IMR-90 (cell line): ENCODE results near the gene PXT1. TPM values are rescaled to one million over a fixed set of nuclear protein-coding genes. Genes with fewer than 3 reads are reported as not detected.

Experiments
- ATAC-seq: fragments of 200-7000 bp; cut with Tn5 transposase; 2 replicates; pipeline ENCODE4 v1.9.1; 2020; ENCODE audit warnings: low read depth, mild to moderate bottlenecking, moderate library complexity
- BruUV-seq: library from RNA; stranded (reverse); fragments of 400-500 nt; replicated peaks from 2 replicates; lab custom pipeline; 2021; lab: Mats Ljungman, UMichigan
- CTCF ChIA-PET: fragments of 300-600 bp; formaldehyde crosslinking; extraction: SDS; loops from one replicate; lab custom pipeline; 2021; ENCODE audit warnings: antibody characterized with exemption; lab: Yijun Ruan, JAX
- POLR2A ChIA-PET: fragments of 300-600 bp; sonication (Branson Sonifier 250); formaldehyde crosslinking; loops from one replicate; lab custom pipeline; 2022; ENCODE audit warnings: antibody characterized with exemption; ENCODE audit not compliant: unreplicated experiment; lab: Charles Lee
- DNase-seq: peaks from one replicate; pipeline ENCODE4 v3.0.0; 2013
- H2AFZ ChIP-seq: replicated peaks from 2 replicates; pipeline ENCODE3; 2013; ENCODE audit warnings: low read length, mild to moderate bottlenecking; ENCODE audit not compliant: poor library complexity
- H2AK5ac ChIP-seq: 2 replicates; pipeline ENCODE4 v1.6.1; 2013; ENCODE audit warnings: low read depth, low read length, inconsistent platforms
- H2AK9ac ChIP-seq: replicated peaks from 2 replicates; pipeline ENCODE3; 2013; ENCODE audit warnings: mild to moderate bottlenecking, low read depth, low read length, moderate library complexity; ENCODE audit not compliant: poor library complexity
- H2BK120ac ChIP-seq: 2 replicates; pipeline ENCODE4 v1.6.1; 2013; ENCODE audit warnings: low read depth, low read length, inconsistent platforms
- H2BK15ac ChIP-seq: 3 replicates; pipeline ENCODE4 v1.6.1; 2013; ENCODE audit warnings: low read depth, low read length, inconsistent platforms
- H2BK20ac ChIP-seq: 2 replicates; pipeline ENCODE4 v1.6.1; 2013; ENCODE audit warnings: low read depth, mild to moderate bottlenecking, inconsistent platforms, low read length, moderate library complexity
- H2BK5ac ChIP-seq: 2 replicates; pipeline ENCODE4 v1.6.1; 2013; ENCODE audit warnings: mild to moderate bottlenecking, low read depth, low read length, inconsistent platforms; ENCODE audit not compliant: poor library complexity, severe bottlenecking
- H3K14ac ChIP-seq: replicated peaks from 2 replicates; pipeline ENCODE4 v1.6.1; 2013; ENCODE audit warnings: low read depth, low read length, inconsistent platforms
- H3K18ac ChIP-seq: 2 replicates; pipeline ENCODE4 v1.6.1; 2013; ENCODE audit warnings: low read depth, low read length, control low read depth
- H3K23ac ChIP-seq: 2 replicates; pipeline ENCODE4 v1.6.1; 2013; ENCODE audit warnings: low read depth, low read length, inconsistent platforms
- H3K27ac ChIP-seq: 2 replicates; pipeline ENCODE4 v1.5.1; 2013; ENCODE audit warnings: mild to moderate bottlenecking, control low read depth, low read length; ENCODE audit not compliant: insufficient read depth
- H3K27me3 ChIP-seq: 2 replicates; pipeline ENCODE4 v1.6.1; 2013; ENCODE audit warnings: low read length; ENCODE audit not compliant: control insufficient read depth, insufficient read depth
- H3K36me3 ChIP-seq: 2 replicates; pipeline ENCODE4 v1.6.1; 2013; ENCODE audit warnings: low read length, mixed read lengths; ENCODE audit not compliant: control insufficient read depth, insufficient read depth
- H3K4ac ChIP-seq: 2 replicates; pipeline ENCODE4 v1.6.1; 2013; ENCODE audit warnings: low read depth, low read length, inconsistent platforms
- H3K4me1 ChIP-seq: 2 replicates; pipeline ENCODE4 v1.6.1; 2013; ENCODE audit warnings: low read length, mixed read lengths; ENCODE audit not compliant: control insufficient read depth, insufficient read depth
- H3K4me2 ChIP-seq: 2 replicates; pipeline ENCODE4 v1.6.1; 2013; ENCODE audit warnings: low read depth, mild to moderate bottlenecking, control low read depth, low read length, moderate library complexity
- H3K4me3 ChIP-seq: 2 replicates; pipeline ENCODE4 v1.5.1; 2013; ENCODE audit warnings: low read depth, mild to moderate bottlenecking, control low read depth, low read length, moderate library complexity; ENCODE audit not compliant: insufficient read depth
- H3K56ac ChIP-seq: 2 replicates; pipeline ENCODE4 v1.6.1; 2013; ENCODE audit warnings: low read length, inconsistent platforms; ENCODE audit not compliant: insufficient read depth; ENCODE audit errors: extremely low read depth
- H3K79me1 ChIP-seq, 2 experiments: 2 replicates each; pipeline ENCODE4 v1.6.1; 2013; ENCODE audit warnings: low read length in 2 of 2, inconsistent platforms in 1 of 2, low read depth in 1 of 2
- H3K9ac ChIP-seq: 2 replicates; pipeline ENCODE4 v1.6.1; 2013; ENCODE audit warnings: low read depth, low read length, control low read depth
- H3K9me1 ChIP-seq: 2 replicates; pipeline ENCODE4 v1.6.1; 2013; ENCODE audit warnings: low read length, inconsistent platforms; ENCODE audit not compliant: insufficient read depth
- H3K9me3 ChIP-seq: 2 replicates; pipeline ENCODE4 v1.6.1; 2013; ENCODE audit warnings: low read length; ENCODE audit not compliant: control insufficient read depth, insufficient read depth
- H4K20me1 ChIP-seq: 2 replicates; pipeline ENCODE4 v1.6.1; 2013; ENCODE audit warnings: low read length, inconsistent platforms; ENCODE audit not compliant: insufficient read depth
- H4K5ac ChIP-seq: 2 replicates; pipeline ENCODE4 v1.6.1; 2013; ENCODE audit warnings: mild to moderate bottlenecking, low read depth, low read length, control low read depth
- H4K8ac ChIP-seq, 2 experiments: 2 replicates each; pipeline ENCODE4 v1.6.1; 2013; ENCODE audit warnings: low read depth in 2 of 2, low read length in 2 of 2, control low read depth in 1 of 2, inconsistent platforms in 1 of 2
- H4K91ac ChIP-seq: 2 replicates; pipeline ENCODE4 v1.6.1; 2013; ENCODE audit warnings: low read depth, low read length, inconsistent platforms; ENCODE audit not compliant: insufficient read depth
- MAFK ChIP-seq: IDR thresholded peaks from 2 replicates; pipeline ENCODE4 v1.6.1; 2012; ENCODE audit warnings: low read depth, low read length, improper control_type of control experiment
- dilution Hi-C: fragments of 300-500 bp; cut with HindIII; formaldehyde crosslinking; loops from one replicate; pipeline ENCODE4 v1.14.3; 2018; ENCODE audit warnings: low sequenced_read_pairs; ENCODE audit not compliant: unreplicated experiment
- in situ Hi-C: fragments of 300-500 bp; cut with MboI; formaldehyde crosslinking; loops from 3 replicates; pipeline ENCODE4 v1.14.3; 2019; ENCODE audit warnings: low sequenced_read_pairs, inconsistent platforms, mixed read lengths
- intact Hi-C: fragments of 100-400 bp; cut with micrococcal nuclease; formaldehyde crosslinking; loops from 2 replicates; pipeline ENCODE4 v1.10.0; 2022
- polyA plus RNA-seq, 3 experiments: library from polyadenylated mRNA; depleted of rRNA; stranded (reverse); fragments of >200 nt; gene quantifications; 2 replicates each; pipeline ENCODE4 v1.2.3, GENCODE V29; 2012; ENCODE audit warnings: low replicate concordance in 1 of 3
- total RNA-seq: library from RNA; depleted of rRNA; stranded (reverse); fragments of >200 nt; gene quantifications from 2 replicates; pipeline ENCODE4 v1.2.3, GENCODE V29; 2012

The PXT1 gene
- total and polyA plus RNA-seq, 2 of the 4 experiments (the other 2 are of a cell fraction): not detected

DNA sequence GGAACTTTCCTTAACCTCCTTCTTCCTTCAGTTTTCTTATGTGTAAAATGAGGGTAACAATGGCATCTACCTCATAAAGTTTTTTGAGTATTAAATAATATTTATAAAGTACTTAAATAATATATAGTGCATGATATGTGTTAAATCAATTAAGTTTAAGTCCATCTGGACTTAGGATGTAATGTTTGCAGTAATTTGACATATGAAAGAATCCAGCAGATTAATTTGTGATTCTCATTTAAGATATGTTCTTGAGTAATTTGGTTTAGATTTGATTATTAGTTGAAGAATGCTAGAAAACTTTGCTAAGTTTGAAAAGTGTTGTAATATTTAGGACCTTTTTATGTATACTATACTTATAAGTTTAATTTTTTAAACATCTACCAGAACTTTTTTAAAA is 18.3 kb upstream of the PXT1 start:
- Histone ChIP-seq H3K36me3 (0 out of 2 replicates have a peak, but pooled peaks cover 2% of the 10 kb centered on the region), H4K5ac (no peak overlapping the region), H3K9ac (no peak overlapping the region), H3K4ac (no peak overlapping the region), H3K27ac (no peak overlapping the region), H3K18ac (no peak overlapping the region), H3K27me3 (no peaks in the 10 kb centered on the region), H2AK5ac (no peak overlapping the region), H4K8ac (no peak overlapping the region), H4K91ac (no peak overlapping the region), H2BK5ac (no peak overlapping the region), H3K56ac (no peak overlapping the region), H3K14ac (no peak overlapping the region), H2BK120ac (no peak overlapping the region), H3K4me3 (no peak overlapping the region), H2AK9ac (no peak overlapping the region), H3K23ac (no peak overlapping the region), H2BK20ac (no peak overlapping the region), H3K79me1 (peaks cover 18 to 73% of the 10 kb centered on the region in 2 experiments), H3K9me3 (no peaks in the 10 kb centered on the region), H3K9me1 (peaks cover 5% of the 10 kb centered on the region), H4K20me1 (peaks cover 81% of the 10 kb centered on the region), H2AFZ (no peak overlapping the region), H3K4me1 (peaks cover 8% of the 10 kb centered on the region), H2BK15ac (no peak overlapping the region), H3K4me2 (no peak overlapping the region)
- intact Hi-C loops: no loop called here
- dilution Hi-C loops: no loop called here
- CTCF ChIA-PET: no interaction called here
- no peak for DNase-seq
- no TSS peak for BruUV-seq
- no peak for ATAC-seq
- POLR2A ChIA-PET: no interaction called here
- in situ Hi-C loops: no loop called here
- TF ChIP-seq MAFK: no peak
